Neutrophil (primary cell): ENCODE data around the gene RAB3B.
A peak's percentile ranks its signal among the peaks of the same experiment; 100 is the strongest.
"Not testable (repeated sequence)": the region's sequence is repeated elsewhere in the genome, so short reads cannot be mapped to it uniquely, and the experiment has no call there.

Experiments used
- H3K27ac ChIP-seq: fragments of 200-600 bp; sonication (generic); 2 replicates; pipeline ENCODE4 v1.5.1; 2016; ENCODE audit warnings: mild to moderate bottlenecking, moderate library complexity
- H3K27me3 ChIP-seq: fragments of 200-600 bp; sonication (generic); 2 replicates; pipeline ENCODE4 v1.6.0; 2016; ENCODE audit warnings: mild to moderate bottlenecking
- H3K36me3 ChIP-seq: fragments of 200-600 bp; sonication (generic); 2 replicates; pipeline ENCODE4 v1.5.1; 2017
- H3K4me1 ChIP-seq, 2 experiments: fragments of 200-600 bp in 1 of 2; sonication (generic) in 1 of 2; 1 replicate in 1 of 2; 2 replicates in 1 of 2; pipeline versions ENCODE4 v1.5.1 to v1.6.1; 2013 to 2016; ENCODE audit warnings: low read depth in 1 of 2, low read length in 1 of 2, mild to moderate bottlenecking in 1 of 2, moderate library complexity in 1 of 2; ENCODE audit not compliant: control insufficient read depth in 1 of 2, insufficient read depth in 1 of 2
- H3K4me3 ChIP-seq, 2 experiments: fragments of 200-600 bp in 1 of 2; sonication (generic) in 1 of 2; 1 replicate in 1 of 2; 2 replicates in 1 of 2; pipeline ENCODE4 v1.5.1; 2013 to 2016; ENCODE audit warnings: low read depth in 1 of 2, low read length in 1 of 2, mild to moderate bottlenecking in 1 of 2, moderate library complexity in 1 of 2
- H3K9me3 ChIP-seq: fragments of 200-600 bp; sonication (generic); 2 replicates; pipeline ENCODE4 v1.5.1; 2016
- CTCF ChIP-seq: fragments of 200-600 bp; sonication (generic); IDR thresholded peaks from 2 replicates; pipeline ENCODE4 v1.5.1; 2016; ENCODE audit warnings: antibody characterized with exemption

RAB3B gene

GRCh38 chr1:52032785-52033131 is 42.3 kb upstream of the RAB3B start:
- Histone ChIP-seq H3K4me1 (peaks cover 25 to 26% of the 10 kb centered on the region in 2 experiments), H3K9me3 (no peaks in the 10 kb centered on the region), H3K36me3 (peaks cover 21% of the 10 kb centered on the region), H3K4me3 (peak overlapping the region; percentile 91 to 97), H3K27ac (peak overlapping the region; percentile 83), H3K27me3 (no peaks in the 10 kb centered on the region)
- no peak for TF ChIP-seq CTCF

DNA sequence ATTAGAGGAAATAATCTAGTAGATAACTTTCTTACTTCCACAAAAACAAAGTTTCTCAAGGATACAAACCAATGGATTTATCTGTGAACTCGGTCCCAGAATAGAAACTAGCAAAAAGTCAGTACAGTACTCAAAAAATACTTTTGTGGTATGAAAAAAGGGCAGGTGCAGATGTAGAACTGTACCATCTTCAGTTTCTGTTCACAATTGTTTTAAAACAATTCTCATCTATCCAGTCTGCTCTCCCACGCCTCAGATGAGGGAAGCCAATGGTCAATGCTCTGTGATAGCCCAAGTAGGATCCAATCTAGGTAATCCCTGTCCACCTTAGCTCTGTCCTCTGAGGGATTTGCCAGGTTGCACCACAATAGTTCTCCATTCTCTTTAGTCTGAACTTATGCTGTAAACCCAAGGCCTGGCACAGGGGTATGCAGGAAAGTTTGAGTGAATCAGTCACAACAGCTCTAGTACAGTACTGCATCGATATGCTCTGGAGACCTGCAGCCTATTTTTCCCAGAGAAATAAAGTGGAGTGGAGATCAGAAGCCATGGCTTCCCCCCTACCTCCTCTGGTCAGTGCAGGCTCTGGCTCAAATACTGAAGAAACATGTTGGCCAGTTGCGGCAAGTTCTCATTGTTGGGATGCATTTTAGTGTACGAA is 41.8 kb upstream of the RAB3B start:
- H3K27me3 ChIP-seq, result no peaks in the 10 kb centered on the region
- peaks cover 21% of the 10 kb centered on the region for H3K36me3 ChIP-seq
- no peak for TF ChIP-seq CTCF
- peaks cover 25 to 26% of the 10 kb centered on the region in 2 experiments for H3K4me1 ChIP-seq
- H3K9me3 ChIP-seq, result no peaks in the 10 kb centered on the region
- peak overlapping the region; percentile 83 for H3K27ac ChIP-seq
- peak overlapping the region; percentile 91 to 97 for H3K4me3 ChIP-seq

GRCh38 chr1:52028839-52029238 is 38.3 kb upstream of the RAB3B start:
- not testable (repeated sequence) for H3K9me3 ChIP-seq, H3K4me3 ChIP-seq, H3K27ac ChIP-seq, H3K27me3 ChIP-seq
- Histone ChIP-seq H3K36me3 (peaks cover 41% of the 10 kb centered on the region), H3K4me1 (peaks cover 19 to 24% of the 10 kb centered on the region in 2 experiments)

DNA sequence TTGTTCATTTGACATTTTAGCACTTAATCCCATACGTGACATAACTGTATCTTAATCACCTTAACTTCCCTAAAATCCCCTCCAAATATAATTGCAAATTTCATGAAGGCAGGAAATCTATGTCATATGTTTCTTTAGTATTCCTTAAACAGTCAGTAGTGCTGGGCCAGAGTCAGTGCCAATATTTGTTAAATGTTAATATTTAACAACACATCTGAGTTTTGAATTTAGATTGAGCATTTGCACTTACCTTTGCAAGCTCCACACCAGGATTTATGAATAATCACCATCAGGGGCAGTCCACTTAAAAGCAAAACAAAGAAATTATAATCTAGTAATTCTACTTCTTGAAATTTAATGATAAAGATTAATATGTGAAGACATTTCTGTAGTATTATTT is 37.8 kb upstream of the RAB3B start:
- peaks cover 16 to 20% of the 10 kb centered on the region in 2 experiments for H3K4me1 ChIP-seq
- H3K9me3 ChIP-seq, result no peaks in the 10 kb centered on the region
- no peak overlapping the region for H3K27ac ChIP-seq
- H3K36me3 ChIP-seq, result peaks cover 46% of the 10 kb centered on the region
- no peak for TF ChIP-seq CTCF
- no peaks in the 10 kb centered on the region for H3K27me3 ChIP-seq
- H3K4me3 ChIP-seq, result no peak overlapping the region

GRCh38 chr1:52026278-52026677 is 35.8 kb upstream of the RAB3B start:
- Histone ChIP-seq H3K4me3 (no peak overlapping the region), H3K4me1 (no peaks in the 10 kb centered on the region), H3K27ac (no peak overlapping the region), H3K27me3 (no peaks in the 10 kb centered on the region), H3K36me3 (peaks cover 67% of the 10 kb centered on the region), H3K9me3 (no peaks in the 10 kb centered on the region)
- no peak for TF ChIP-seq CTCF

GRCh38 chr1:52022133-52022532 is 31.6 kb upstream of the RAB3B start:
- TF ChIP-seq CTCF, result no peak
- Histone ChIP-seq H3K27me3 (no peaks in the 10 kb centered on the region), H3K4me1 (no peaks in the 10 kb centered on the region), H3K27ac (no peak overlapping the region), H3K36me3 (peaks cover 67% of the 10 kb centered on the region), H3K4me3 (no peak overlapping the region), H3K9me3 (no peaks in the 10 kb centered on the region)
